ENCODE measurements around the gene APBA2. TPM values are rescaled to one million over a fixed set of nuclear protein-coding genes. Genes with fewer than 3 reads are reported as not detected.

Gene APBA2
- total RNA-seq, 1 experiment from 2014 or later: not detected

GRCh38 chr15:29090617-29091466 is 205.1 kb downstream of the APBA2 start:
- H3K4me1 ChIP-seq (ENCODE audit: low read length): peaks cover 11% of the 10 kb centered on the region
- DNase-seq: peak; percentile 77
- H3K4me3 ChIP-seq (ENCODE audit: low read length): no peak overlapping the region
- H4K20me1 ChIP-seq (ENCODE audit: insufficient read depth, low read depth, low read length): no peaks in the 10 kb centered on the region; the same call in 1 of the 2 replicates
- no peak overlapping the region for H3K4me2 ChIP-seq (ENCODE audit: low read depth, low read length, poor library complexity, severe bottlenecking)
- no peaks in the 10 kb centered on the region for H3K79me2 ChIP-seq (ENCODE audit: low read length)
- no peaks in the 10 kb centered on the region for H3K27me3 ChIP-seq (ENCODE audit: low read length)
- H3K9ac ChIP-seq (ENCODE audit: low read length): no peak overlapping the region
- H2AFZ ChIP-seq (ENCODE audit: low read length): no peak overlapping the region
- no peaks in the 10 kb centered on the region for H3K9me3 ChIP-seq (ENCODE audit: low read length)
- H3K9me2 ChIP-seq (replicated peaks; ENCODE audit: insufficient read depth, low read length): no peaks in the 10 kb centered on the region
- H3K36me3 ChIP-seq (ENCODE audit: insufficient read depth, low read length): no peaks in the 10 kb centered on the region
- H3K27ac ChIP-seq (ENCODE audit: low read length): no peak overlapping the region

DNA sequence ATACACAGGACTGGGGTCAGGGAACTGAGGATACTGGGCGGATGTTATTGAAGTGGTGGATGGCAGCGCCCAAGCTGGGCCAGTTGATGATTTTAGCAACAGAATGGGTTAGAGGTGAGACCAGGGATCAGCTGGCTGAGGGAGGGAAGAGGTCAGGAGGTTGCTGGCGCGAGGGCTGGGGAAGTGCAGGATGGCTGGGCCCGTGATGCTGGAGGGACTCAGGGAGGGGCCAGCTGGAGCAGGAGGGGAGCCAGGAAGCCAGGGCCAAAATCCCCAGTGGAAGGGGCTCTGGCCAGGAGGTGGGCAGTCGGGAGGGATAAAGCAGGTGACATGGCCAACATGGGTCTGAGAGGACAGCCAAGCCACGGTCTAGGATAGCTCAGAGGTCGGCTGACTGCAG is 205.9 kb downstream of the APBA2 start:
- H3K27me3 ChIP-seq (ENCODE audit: low read length): no peaks in the 10 kb centered on the region
- no peaks in the 10 kb centered on the region for H3K36me3 ChIP-seq (ENCODE audit: insufficient read depth, low read length)
- H3K79me2 ChIP-seq (ENCODE audit: low read length): no peaks in the 10 kb centered on the region
- H3K9me2 ChIP-seq (replicated peaks; ENCODE audit: insufficient read depth, low read length): no peaks in the 10 kb centered on the region
- no peaks in the 10 kb centered on the region for H3K9me3 ChIP-seq (ENCODE audit: low read length)
- H3K4me1 ChIP-seq (ENCODE audit: low read length): peaks cover 11% of the 10 kb centered on the region
- no peaks in the 10 kb centered on the region; the same call in 1 of the 2 replicates for H4K20me1 ChIP-seq (ENCODE audit: insufficient read depth, low read depth, low read length)
- H3K9ac ChIP-seq (ENCODE audit: low read length): no peak overlapping the region
- DNase-seq: no peak
- no peak overlapping the region for H3K4me3 ChIP-seq (ENCODE audit: low read length)
- H2AFZ ChIP-seq (ENCODE audit: low read length): no peak overlapping the region
- peak overlapping the region; percentile 20 for H3K4me2 ChIP-seq (ENCODE audit: low read depth, low read length, poor library complexity, severe bottlenecking)
- H3K27ac ChIP-seq (ENCODE audit: low read length): no peak overlapping the region

- H3K4me2 ChIP-seq (ENCODE audit: low read depth, low read length, poor library complexity, severe bottlenecking): peak overlapping the region; percentile 20
- H4K20me1 ChIP-seq (ENCODE audit: insufficient read depth, low read depth, low read length): no peaks in the 10 kb centered on the region; the same call in 1 of the 2 replicates
- H3K4me1 ChIP-seq (ENCODE audit: low read length): peaks cover 11% of the 10 kb centered on the region
- H3K4me3 ChIP-seq (ENCODE audit: low read length): no peak overlapping the region
- no peaks in the 10 kb centered on the region for H3K9me3 ChIP-seq (ENCODE audit: low read length)
- no peak for DNase-seq
- H3K27ac ChIP-seq (ENCODE audit: low read length): no peak overlapping the region
- no peak overlapping the region for H2AFZ ChIP-seq (ENCODE audit: low read length)
- H3K36me3 ChIP-seq (ENCODE audit: insufficient read depth, low read length): no peaks in the 10 kb centered on the region
- H3K9ac ChIP-seq (ENCODE audit: low read length): no peak overlapping the region
- H3K79me2 ChIP-seq (ENCODE audit: low read length): no peaks in the 10 kb centered on the region
- no peaks in the 10 kb centered on the region for H3K9me2 ChIP-seq (replicated peaks; ENCODE audit: insufficient read depth, low read length)
- H3K27me3 ChIP-seq (ENCODE audit: low read length): no peaks in the 10 kb centered on the region
Observed at GRCh38 chr15:29092376-29093064, 206.7 kb downstream of the APBA2 start.

- Histone ChIP-seq H4K20me1 (ENCODE audit: insufficient read depth, low read depth, low read length) (no peaks in the 10 kb centered on the region; the same call in 1 of the 2 replicates), H3K9me3 (ENCODE audit: low read length) (no peaks in the 10 kb centered on the region), H3K9me2 (replicated peaks; ENCODE audit: insufficient read depth, low read length) (no peaks in the 10 kb centered on the region), H3K79me2 (ENCODE audit: low read length) (no peaks in the 10 kb centered on the region), H3K4me1 (ENCODE audit: low read length) (peaks cover 11% of the 10 kb centered on the region), H3K4me3 (ENCODE audit: low read length) (no peak overlapping the region), H3K27ac (ENCODE audit: low read length) (no peak overlapping the region), H3K9ac (ENCODE audit: low read length) (no peak overlapping the region), H3K4me2 (ENCODE audit: low read depth, low read length, poor library complexity, severe bottlenecking) (no peak overlapping the region), H2AFZ (ENCODE audit: low read length) (no peak overlapping the region), H3K27me3 (ENCODE audit: low read length) (no peaks in the 10 kb centered on the region), H3K36me3 (ENCODE audit: insufficient read depth, low read length) (no peaks in the 10 kb centered on the region)
- no peak for DNase-seq
Observed at GRCh38 chr15:29093065-29093435, 207.3 kb downstream of the APBA2 start.

DNA sequence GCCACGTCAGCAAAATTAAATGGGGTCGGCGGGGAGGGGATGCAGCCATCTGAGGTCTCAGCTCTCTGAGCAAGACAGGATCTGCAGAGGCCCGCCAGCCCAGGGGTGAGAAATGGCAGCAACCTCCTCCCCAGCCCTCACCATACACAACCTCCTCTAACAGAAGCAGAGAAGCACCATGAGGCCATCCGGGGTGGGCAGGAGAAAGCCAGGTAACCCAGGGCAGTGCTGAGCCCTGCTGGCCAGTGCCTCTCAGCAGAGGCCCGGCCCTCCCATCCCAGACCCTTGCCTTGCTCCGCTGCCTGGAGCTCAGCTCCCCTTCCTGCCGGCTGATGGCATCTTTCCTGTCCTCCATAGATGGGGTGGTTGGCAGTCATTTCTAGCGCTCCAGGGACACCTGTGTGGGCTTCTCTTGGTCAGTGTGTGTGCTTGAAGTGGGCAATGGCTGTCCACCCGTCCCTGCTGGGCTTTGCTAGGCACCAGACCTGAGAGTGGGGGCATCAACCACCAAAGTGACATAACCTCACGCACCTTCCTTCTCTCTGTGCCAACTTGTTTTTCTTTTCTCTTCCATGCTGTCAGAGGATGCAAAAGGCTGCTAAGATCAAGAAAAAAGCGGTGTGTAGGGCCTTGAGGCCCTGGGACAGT is 208.0 kb downstream of the APBA2 start:
- Histone ChIP-seq H3K36me3 (ENCODE audit: insufficient read depth, low read length) (no peaks in the 10 kb centered on the region), H3K9me3 (ENCODE audit: low read length) (no peaks in the 10 kb centered on the region), H3K9ac (ENCODE audit: low read length) (no peak overlapping the region), H4K20me1 (ENCODE audit: insufficient read depth, low read depth, low read length) (no peaks in the 10 kb centered on the region; the same call in 1 of the 2 replicates), H3K4me3 (ENCODE audit: low read length) (no peak overlapping the region), H3K4me1 (ENCODE audit: low read length) (peaks cover 11% of the 10 kb centered on the region), H3K27ac (ENCODE audit: low read length) (no peak overlapping the region), H3K27me3 (ENCODE audit: low read length) (no peaks in the 10 kb centered on the region), H3K79me2 (ENCODE audit: low read length) (no peaks in the 10 kb centered on the region), H3K4me2 (ENCODE audit: low read depth, low read length, poor library complexity, severe bottlenecking) (no peak overlapping the region), H2AFZ (ENCODE audit: low read length) (no peak overlapping the region), H3K9me2 (replicated peaks; ENCODE audit: insufficient read depth, low read length) (no peaks in the 10 kb centered on the region)
- no peak for DNase-seq

DNA sequence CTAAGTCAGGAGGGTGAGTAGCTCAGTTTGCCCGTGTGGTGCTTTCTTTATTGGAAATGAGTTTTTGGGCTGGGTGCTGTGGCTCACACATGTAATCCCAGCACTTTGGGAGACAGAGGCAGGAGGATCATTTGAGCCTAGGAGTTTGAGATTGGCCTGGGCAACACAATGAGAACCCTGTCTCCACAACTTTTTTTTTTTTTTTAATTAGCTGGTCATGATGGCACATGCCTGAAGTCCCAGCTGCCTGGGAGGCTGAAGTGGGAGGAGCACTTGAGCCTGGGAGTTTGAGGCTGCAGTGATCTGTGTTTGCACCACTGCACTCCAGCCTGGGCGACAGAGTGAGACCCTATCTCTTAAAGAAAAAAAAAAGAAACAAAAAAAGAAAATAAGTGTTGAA is 208.9 kb downstream of the APBA2 start:
- Histone ChIP-seq H4K20me1 (ENCODE audit: insufficient read depth, low read depth, low read length) (no peaks in the 10 kb centered on the region; the same call in 1 of the 2 replicates), H3K27me3 (ENCODE audit: low read length) (no peaks in the 10 kb centered on the region), H3K4me2 (ENCODE audit: low read depth, low read length, poor library complexity, severe bottlenecking) (no peak overlapping the region), H3K4me1 (ENCODE audit: low read length) (peaks cover 11% of the 10 kb centered on the region), H3K79me2 (ENCODE audit: low read length) (no peaks in the 10 kb centered on the region), H3K9me3 (ENCODE audit: low read length) (no peaks in the 10 kb centered on the region), H3K9ac (ENCODE audit: low read length) (no peak overlapping the region), H2AFZ (ENCODE audit: low read length) (no peak overlapping the region), H3K27ac (ENCODE audit: low read length) (no peak overlapping the region), H3K9me2 (replicated peaks; ENCODE audit: insufficient read depth, low read length) (no peaks in the 10 kb centered on the region), H3K36me3 (ENCODE audit: insufficient read depth, low read length) (no peaks in the 10 kb centered on the region), H3K4me3 (ENCODE audit: low read length) (no peak overlapping the region)
- DNase-seq: no peak

- Histone ChIP-seq H2AFZ (ENCODE audit: low read length) (no peak overlapping the region), H3K79me2 (ENCODE audit: low read length) (no peaks in the 10 kb centered on the region), H3K9me2 (replicated peaks; ENCODE audit: insufficient read depth, low read length) (no peaks in the 10 kb centered on the region), H4K20me1 (ENCODE audit: insufficient read depth, low read depth, low read length) (no peaks in the 10 kb centered on the region; the same call in 1 of the 2 replicates), H3K9ac (ENCODE audit: low read length) (no peak overlapping the region), H3K27me3 (ENCODE audit: low read length) (no peaks in the 10 kb centered on the region), H3K4me1 (ENCODE audit: low read length) (peaks cover 11% of the 10 kb centered on the region), H3K9me3 (ENCODE audit: low read length) (no peaks in the 10 kb centered on the region), H3K4me2 (ENCODE audit: low read depth, low read length, poor library complexity, severe bottlenecking) (no peak overlapping the region), H3K36me3 (ENCODE audit: insufficient read depth, low read length) (no peaks in the 10 kb centered on the region), H3K4me3 (ENCODE audit: low read length) (no peak overlapping the region), H3K27ac (ENCODE audit: low read length) (no peak overlapping the region)
- DNase-seq: no peak
Observed at GRCh38 chr15:29095746-29096145, 210.0 kb downstream of the APBA2 start.

GRCh38 chr15:29097168-29097567 is 211.4 kb downstream of the APBA2 start:
- H3K9ac ChIP-seq (ENCODE audit: low read length): no peak overlapping the region
- H3K4me3 ChIP-seq (ENCODE audit: low read length): no peak overlapping the region
- H4K20me1 ChIP-seq (ENCODE audit: insufficient read depth, low read depth, low read length): no peaks in the 10 kb centered on the region
- peaks cover 5% of the 10 kb centered on the region for H3K4me1 ChIP-seq (ENCODE audit: low read length)
- H3K79me2 ChIP-seq (ENCODE audit: low read length): no peaks in the 10 kb centered on the region
- no peak for DNase-seq
- no peaks in the 10 kb centered on the region for H3K36me3 ChIP-seq (ENCODE audit: insufficient read depth, low read length)
- no peak overlapping the region for H3K27ac ChIP-seq (ENCODE audit: low read length)
- no peak overlapping the region for H3K4me2 ChIP-seq (ENCODE audit: low read depth, low read length, poor library complexity, severe bottlenecking)
- H3K9me2 ChIP-seq (replicated peaks; ENCODE audit: insufficient read depth, low read length): no peaks in the 10 kb centered on the region
- no peak overlapping the region for H2AFZ ChIP-seq (ENCODE audit: low read length)
- H3K9me3 ChIP-seq (ENCODE audit: low read length): no peaks in the 10 kb centered on the region
- H3K27me3 ChIP-seq (ENCODE audit: low read length): no peaks in the 10 kb centered on the region
